Nephron progenitor cell (in vitro differentiated cells): ENCODE measurements around the gene HID1.

ENCODE experiments used
- DNase-seq: peaks from one replicate; pipeline ENCODE4 v3.0.0; 2021
- H3K27ac Mint-ChIP-seq: 2 replicates; pipeline ENCODE4 v1.8.0; 2021; ENCODE audit warnings: mild to moderate bottlenecking, moderate library complexity, mixed read lengths
- H3K27me3 Mint-ChIP-seq: 2 replicates; pipeline ENCODE4 v1.8.0; 2021; ENCODE audit warnings: mild to moderate bottlenecking, low read depth, mixed read lengths; ENCODE audit not compliant: poor library complexity
- H3K36me3 Mint-ChIP-seq: 2 replicates; pipeline ENCODE4 v1.8.0; 2021; ENCODE audit warnings: low read depth, mixed read lengths
- H3K4me1 Mint-ChIP-seq: 2 replicates; pipeline ENCODE4 v1.8.0; 2021; ENCODE audit warnings: mixed read lengths
- H3K4me3 Mint-ChIP-seq: 2 replicates; pipeline ENCODE4 v1.8.0; 2021; ENCODE audit warnings: mild to moderate bottlenecking, moderate library complexity, mixed read lengths
- H3K9me3 Mint-ChIP-seq: 2 replicates; pipeline ENCODE4 v1.8.0; 2021; ENCODE audit warnings: mild to moderate bottlenecking, moderate library complexity, mixed read lengths
- CTCF ChIP-seq: fragments of 200-600 bp; sonication (generic); IDR thresholded peaks from 2 replicates; pipeline ENCODE4 v1.5.0; 2021; ENCODE audit warnings: antibody characterized with exemption

The HID1 gene

GRCh38 chr17:74972107-74972972 is at the start of gene HID1:
HID1 (minus strand) TSS chr17:74972759; CDS start chr17:74972656, 103 bp downstream.
- peaks cover 85% of the 10 kb centered on the region for H3K27me3 Mint-ChIP-seq
- peak; percentile 89 for DNase-seq
- no peak within 1 kb of the TSS for H3K27ac Mint-ChIP-seq
- H3K4me1 Mint-ChIP-seq: peaks cover 6% of the 10 kb centered on the region
- no peak for TF ChIP-seq CTCF
- no peaks in the 10 kb centered on the region for H3K9me3 Mint-ChIP-seq
- H3K36me3 Mint-ChIP-seq: no peaks in the 10 kb centered on the region
- H3K4me3 Mint-ChIP-seq: peak within 1 kb of the TSS; percentile 84

GRCh38 chr17:75020331-75021110 is 48.0 kb upstream of the HID1 start:
- peaks cover 4% of the 10 kb centered on the region for H3K27me3 Mint-ChIP-seq
- DNase-seq: no peak
- no peaks in the 10 kb centered on the region for H3K4me1 Mint-ChIP-seq
- H3K4me3 Mint-ChIP-seq: no peak overlapping the region
- peaks cover 3% of the 10 kb centered on the region for H3K9me3 Mint-ChIP-seq
- H3K36me3 Mint-ChIP-seq: peaks cover 67% of the 10 kb centered on the region
- no peak overlapping the region for H3K27ac Mint-ChIP-seq
- no peak for TF ChIP-seq CTCF

GRCh38 chr17:75019710-75020109 is 47.2 kb upstream of the HID1 start:
- H3K4me3 Mint-ChIP-seq: no peak overlapping the region
- peaks cover 69% of the 10 kb centered on the region for H3K36me3 Mint-ChIP-seq
- peaks cover 2% of the 10 kb centered on the region for H3K4me1 Mint-ChIP-seq
- no peak for DNase-seq
- peaks cover 4% of the 10 kb centered on the region for H3K27me3 Mint-ChIP-seq
- TF ChIP-seq CTCF: no peak
- H3K9me3 Mint-ChIP-seq: no peaks in the 10 kb centered on the region
- H3K27ac Mint-ChIP-seq: no peak overlapping the region

- H3K4me3 Mint-ChIP-seq: no peak overlapping the region
- H3K27ac Mint-ChIP-seq: no peak overlapping the region
- H3K27me3 Mint-ChIP-seq: peaks cover 4% of the 10 kb centered on the region
- DNase-seq: no peak
- H3K9me3 Mint-ChIP-seq: no peaks in the 10 kb centered on the region
- H3K36me3 Mint-ChIP-seq: peaks cover 67% of the 10 kb centered on the region
- peaks cover 5% of the 10 kb centered on the region for H3K4me1 Mint-ChIP-seq
- no peak for TF ChIP-seq CTCF
Observed at GRCh38 chr17:75019146-75019545, 46.6 kb upstream of the HID1 start.

- peaks cover 6% of the 10 kb centered on the region for H3K27me3 Mint-ChIP-seq
- H3K36me3 Mint-ChIP-seq: peaks cover 31% of the 10 kb centered on the region
- DNase-seq: no peak
- no peaks in the 10 kb centered on the region for H3K9me3 Mint-ChIP-seq
- peak overlapping the region; percentile 93 for H3K4me3 Mint-ChIP-seq
- H3K4me1 Mint-ChIP-seq: peaks cover 32% of the 10 kb centered on the region
- TF ChIP-seq CTCF: no peak
- H3K27ac Mint-ChIP-seq: peak overlapping the region; percentile 0
Observed at GRCh38 chr17:75013092-75013559, 40.6 kb upstream of the HID1 start.
